Right lobe of liver (tissue), 4 donors: ENCODE results near the gene SLC22A23.

Experiments used
- CTCF ChIP-seq, 4 donors: fragments of 200-600 bp in 3 of 4; fragments of 450-650 bp in 1 of 4; IDR thresholded peaks; one replicate each; pipeline versions ENCODE4 v1.5.1 to v1.8.0; 2016 to 2022; ENCODE audit warnings: antibody characterized with exemption in 4 of 4, mild to moderate bottlenecking in 2 of 4
- POLR2A ChIP-seq: fragments of 450-650 bp; IDR thresholded peaks from one replicate; pipeline ENCODE4 v1.6.1; 2017; ENCODE audit warnings: antibody characterized with exemption, mild to moderate bottlenecking
- donor health status: DM: no; HTN: no; CAD: no.
- donor health status: DM: no; HTN: no; CAD: no.
- donor health status: DM: no; HTN: yes; CAD: no.

GRCh38 chr6:3382326-3383279, 74.2 kb downstream of the SLC22A23 start:
- no peak for TF ChIP-seq CTCF (IDR thresholded peaks at IDR 0.05)
- TF ChIP-seq POLR2A, result no peak
